Naive thymus-derived CD8-positive, alpha-beta T cell (primary cell): ENCODE results near the gene CHMP4A. TPM values are rescaled to one million over a fixed set of nuclear protein-coding genes. Genes with fewer than 3 reads are reported as not detected.

ENCODE experiments used
- ATAC-seq, 2 donors: fragments of 150-1000 bp; cut with Tn5 transposase in 1 of 2; sonication (Bioruptor Pico), chemical (Tn5 transposase) in 1 of 2; 1 replicate in 1 of 2; 2 replicates in 1 of 2; pipeline ENCODE4 v1.10.0; 2021; ENCODE audit warnings: mild to moderate bottlenecking in 2 of 2, moderate library complexity in 2 of 2
- POLR2A ChIA-PET: fragments of 350-600 bp; sonication (Branson Sonifier 250); formaldehyde crosslinking; loops from one replicate; lab custom pipeline; 2021; ENCODE audit warnings: antibody characterized with exemption; lab: Charles Lee
- DNase-seq, 10 donors: peaks; one replicate each; pipeline versions ENCODE4 v3.0.0 to v3.0.0-alpha.2; 2020 to 2022
- H3K27ac Mint-ChIP-seq, 10 donors: one replicate each; pipeline ENCODE4 v1.8.0; 2020 to 2022; ENCODE audit warnings: mild to moderate bottlenecking in 10 of 10, mixed read lengths in 10 of 10, moderate library complexity in 4 of 10, inconsistent platforms in 1 of 10
- H3K27me3 Mint-ChIP-seq, 5 donors: one replicate each; pipeline ENCODE4 v1.8.0; 2021 to 2022; ENCODE audit warnings: mixed read lengths in 5 of 5
- H3K36me3 Mint-ChIP-seq, 3 donors: one replicate each; pipeline ENCODE4 v1.8.0; 2020 to 2022; ENCODE audit warnings: mixed read lengths in 3 of 3, mild to moderate bottlenecking in 2 of 3, inconsistent platforms in 1 of 3
- H3K4me1 Mint-ChIP-seq, 4 donors: one replicate each; pipeline ENCODE4 v1.8.0; 2021 to 2022; ENCODE audit warnings: mixed read lengths in 4 of 4
- H3K4me3 Mint-ChIP-seq, 10 donors: one replicate each; pipeline ENCODE4 v1.8.0; 2020 to 2022; ENCODE audit warnings: mild to moderate bottlenecking in 10 of 10, mixed read lengths in 10 of 10, moderate library complexity in 6 of 10, inconsistent platforms in 1 of 10
- H3K9me3 Mint-ChIP-seq, 9 donors: one replicate each; pipeline ENCODE4 v1.8.0; 2020 to 2022; ENCODE audit warnings: mixed read lengths in 9 of 9, mild to moderate bottlenecking in 3 of 9, inconsistent platforms in 1 of 9, moderate library complexity in 1 of 9
- polyA plus RNA-seq, 3 donors: library from polyadenylated mRNA; unstranded; fragments of 300-500 nt; fragmentation: Illumina TruSeq; gene quantifications; one replicate each; pipeline ENCODE4 v1.2.3, GENCODE V29; 2021
- total RNA-seq, 8 experiments: library from RNA in 2 of 8; stranded (reverse) in 2 of 8; gene quantifications; one replicate each; pipeline ENCODE4 v1.2.3 and lab custom pipeline; 2021 to 2026

The CHMP4A gene
- total and polyA plus RNA-seq, 5 experiments from 2014 or later: 99.4 to 144 (median 133) TPM

DNA sequence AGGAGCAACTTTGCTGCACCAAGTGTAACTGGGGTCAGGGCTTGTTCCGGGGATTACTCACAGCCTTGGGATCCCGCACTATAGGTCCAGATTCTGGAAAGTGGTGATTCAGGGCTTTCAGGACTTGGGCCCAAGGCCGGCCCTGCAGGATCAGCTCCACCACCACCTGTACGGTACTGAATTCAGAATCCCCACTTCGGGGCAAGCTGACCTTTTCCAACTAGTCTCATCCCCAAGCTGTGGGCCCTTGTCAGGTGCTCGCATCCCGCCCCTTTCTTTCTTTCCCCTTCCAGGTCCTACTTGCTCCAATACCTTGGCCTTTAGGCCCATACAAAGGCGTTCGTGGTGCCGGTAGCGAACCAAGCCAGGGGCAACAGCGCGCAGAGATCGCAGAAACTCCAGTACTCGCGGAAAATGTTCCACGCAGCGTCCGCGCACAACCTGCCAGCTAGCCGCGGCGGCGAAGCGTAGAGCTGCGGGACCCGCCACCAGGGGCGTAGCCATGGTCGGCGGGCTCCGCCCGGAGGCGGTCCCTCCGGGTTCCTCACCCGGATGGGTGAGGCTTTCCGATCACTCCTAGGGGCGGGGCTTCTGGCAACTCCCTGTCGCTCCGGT, 28.6 kb upstream of the CHMP4A start:
- no peaks in the 10 kb centered on the region for H3K9me3 Mint-ChIP-seq
- peak overlapping the region; percentile 83 to 99 (median 97) for H3K4me3 Mint-ChIP-seq
- H3K36me3 Mint-ChIP-seq: peaks cover 3 to 48% (median 10%) of the 10 kb centered on the region in 3 donors
- peaks cover 32 to 76% (median 65%) of the 10 kb centered on the region in 4 donors for H3K4me1 Mint-ChIP-seq
- POLR2A ChIA-PET: interaction anchor here (0.7 to 3.9 kb wide), 26 partner anchors 10 to 940 kb away, joined by 3 to 73 read pairs (median 12); partner anchors contain the start of genes CBLN3, CHMP4A, CIDEB and DCAF11
- peak overlapping the region; percentile 96 to 100 (median 100) for H3K27ac Mint-ChIP-seq
- DNase-seq: peak in 9 of 10 donors; percentile 89 to 97 (median 92)
- H3K27me3 Mint-ChIP-seq: no peaks in the 10 kb centered on the region
- peak; percentile 83 to 84 for ATAC-seq

DNA sequence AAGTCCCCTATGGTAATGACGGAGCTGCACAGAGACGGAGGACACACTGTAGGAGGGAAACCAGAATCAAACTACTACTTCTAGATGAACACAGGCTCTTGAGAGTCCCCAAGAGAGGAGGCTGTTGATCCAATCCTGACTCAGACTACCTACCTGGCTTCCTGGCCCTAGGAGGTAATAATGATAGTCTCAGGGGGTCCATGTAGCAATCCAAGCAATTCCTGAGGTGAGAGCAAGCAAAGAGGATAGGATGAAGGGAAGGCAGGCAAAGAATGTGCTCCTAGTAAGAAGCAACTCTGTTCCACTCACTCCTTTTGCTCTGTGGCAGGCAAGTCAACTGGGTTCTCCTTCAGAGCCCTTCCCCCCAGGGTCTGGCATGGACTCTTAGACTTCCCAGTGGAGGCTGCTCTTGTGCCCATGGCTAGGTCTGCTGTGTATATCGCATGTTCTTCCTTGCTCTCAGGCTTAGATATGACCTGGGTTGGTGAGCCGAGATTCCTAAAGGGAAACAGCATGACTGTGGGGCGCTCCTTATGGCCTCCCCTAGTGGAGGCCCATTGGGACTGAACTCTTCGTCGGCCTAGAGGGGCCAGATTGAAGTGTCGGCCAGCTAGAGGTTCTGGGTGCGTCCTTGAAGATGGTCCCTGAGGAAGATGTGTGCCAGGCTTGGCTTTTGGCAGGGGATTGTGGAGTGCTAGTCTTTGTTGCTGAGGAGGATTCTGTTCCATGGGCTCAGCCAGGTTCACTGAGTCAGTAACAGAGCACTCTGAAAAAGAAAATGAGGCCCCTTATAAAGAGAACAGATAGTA, 27.0 kb upstream of the CHMP4A start:
- peak overlapping the region in 9 of 10 donors; percentile 37 to 96 (median 80) for H3K27ac Mint-ChIP-seq

DNA sequence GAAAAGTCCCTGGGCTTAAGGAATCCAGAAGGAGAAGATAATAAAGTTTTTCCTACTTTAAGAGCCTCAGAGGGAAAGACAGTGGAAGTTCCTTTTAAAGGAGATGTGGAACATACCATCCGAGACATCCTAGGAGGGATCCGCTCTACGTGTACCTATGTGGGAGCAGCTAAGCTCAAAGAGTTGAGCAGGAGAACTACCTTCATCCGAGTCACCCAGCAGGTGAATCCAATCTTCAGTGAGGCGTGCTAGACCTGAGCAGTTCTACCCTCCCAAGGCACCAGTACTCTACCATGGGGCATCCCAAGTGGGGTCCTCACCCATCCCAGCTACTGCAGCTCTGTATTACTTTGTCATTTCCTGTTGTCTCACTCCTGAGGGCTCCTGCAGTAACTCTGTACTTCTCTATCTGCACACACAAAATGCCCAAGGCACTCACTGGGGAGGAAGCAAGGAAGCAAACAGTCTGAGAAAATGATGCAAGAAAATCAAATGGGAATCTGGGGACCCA, 25.3 kb upstream of the CHMP4A start:
- peak overlapping the region in 7 of 10 donors; percentile 2 to 83 (median 41) for H3K4me3 Mint-ChIP-seq
- H3K27ac Mint-ChIP-seq: peak overlapping the region in 9 of 10 donors; percentile 41 to 89 (median 66)
- no peak for ATAC-seq
- no peak for DNase-seq
- H3K9me3 Mint-ChIP-seq: no peaks in the 10 kb centered on the region
- POLR2A ChIA-PET: interaction anchor here (0.7 to 1.2 kb wide), 6 partner anchors 23 to 192 kb away, joined by 3 to 7 read pairs (median 3); partner anchors contain the start of genes CHMP4A, KHNYN, MDP1 and TSSK4
- H3K27me3 Mint-ChIP-seq: no peaks in the 10 kb centered on the region
- H3K4me1 Mint-ChIP-seq: peaks cover 40 to 89% (median 85%) of the 10 kb centered on the region in 4 donors
- peaks cover 10 to 70% (median 18%) of the 10 kb centered on the region in 3 donors for H3K36me3 Mint-ChIP-seq

More for the DNA sequence above, 27.0 kb upstream of the CHMP4A start:
- H3K9me3 Mint-ChIP-seq: no peaks in the 10 kb centered on the region
- peaks cover 42 to 80% (median 77%) of the 10 kb centered on the region in 4 donors for H3K4me1 Mint-ChIP-seq
- ATAC-seq (no peak), DNase-seq (no peak)
- peaks cover 10 to 64% (median 16%) of the 10 kb centered on the region in 3 donors for H3K36me3 Mint-ChIP-seq
- H3K27me3 Mint-ChIP-seq: no peaks in the 10 kb centered on the region
- POLR2A ChIA-PET: interaction anchor here (1.0 to 3.8 kb wide), 7 partner anchors 8 to 630 kb away, joined by 3 to 73 read pairs (median 33); partner anchors contain the start of genes CBLN3, CHMP4A, GMPR2 and KHNYN
- H3K4me3 Mint-ChIP-seq: peak overlapping the region; percentile 69 to 99 (median 96)

DNA sequence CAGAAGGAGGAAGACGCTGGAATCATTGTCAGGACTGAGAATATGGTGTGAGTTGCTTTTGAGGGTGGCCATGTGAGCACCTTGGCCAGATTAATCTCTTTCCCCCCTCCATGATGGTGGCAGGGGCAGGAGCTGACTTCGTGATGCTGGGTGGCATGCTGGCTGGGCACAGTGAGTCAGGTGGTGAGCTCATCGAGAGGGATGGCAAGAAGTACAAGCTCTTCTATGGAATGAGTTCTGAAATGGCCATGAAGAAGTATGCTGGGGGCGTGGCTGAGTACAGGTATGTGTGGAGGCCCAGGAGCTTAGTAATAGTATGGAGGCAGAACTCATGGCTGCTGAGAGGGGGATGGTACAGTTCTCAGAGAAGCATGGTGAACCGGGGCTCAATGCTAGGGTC, 24.8 kb upstream of the CHMP4A start:
- Mint-ChIP-seq H3K9me3 (no peaks in the 10 kb centered on the region), H3K36me3 (peaks cover 10 to 70% (median 18%) of the 10 kb centered on the region in 3 donors), H3K27me3 (no peaks in the 10 kb centered on the region), H3K4me1 (peaks cover 41 to 89% (median 84%) of the 10 kb centered on the region in 4 donors), H3K4me3 (peak overlapping the region in 4 of 10 donors; percentile 2 to 20 (median 5)), H3K27ac (peak overlapping the region in 8 of 10 donors; percentile 32 to 89 (median 45))
- POLR2A ChIA-PET: interaction anchor here (0.6 to 1.2 kb wide), 5 partner anchors 15 to 192 kb away, joined by 3 to 7 read pairs (median 3); partner anchors contain the start of genes CHMP4A and KHNYN
- DNase-seq (no peak), ATAC-seq (no peak)

DNA sequence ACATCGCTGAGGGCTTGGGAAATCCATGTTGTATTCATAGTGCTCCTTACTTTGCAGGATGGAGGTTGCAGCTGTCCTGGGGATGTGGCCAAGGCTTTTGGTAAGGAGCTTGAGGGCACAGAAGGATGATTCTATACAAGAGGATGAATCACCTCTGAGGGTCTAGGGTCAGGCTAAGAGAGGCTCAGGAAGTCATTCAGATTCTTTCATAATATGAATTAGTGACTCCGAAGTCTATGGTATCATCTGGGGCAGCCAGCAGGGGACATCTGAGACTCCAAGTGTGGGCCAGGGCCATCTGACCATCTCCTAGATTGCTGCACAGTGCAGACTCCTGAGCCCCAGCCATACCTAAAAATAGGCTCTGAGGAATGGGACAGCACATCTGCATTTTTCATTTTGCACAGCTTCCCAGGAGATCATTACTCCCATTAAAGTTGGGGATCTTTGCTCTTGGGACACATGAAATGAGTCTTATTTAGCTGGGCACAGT, 24.2 kb upstream of the CHMP4A start:
- Mint-ChIP-seq H3K4me3 (peak overlapping the region in 2 of 10 donors; percentile 2 to 20), H3K36me3 (peaks cover 10 to 70% (median 18%) of the 10 kb centered on the region in 3 donors), H3K9me3 (no peaks in the 10 kb centered on the region), H3K27ac (peak overlapping the region in 5 of 10 donors; percentile 41 to 84 (median 49)), H3K27me3 (no peaks in the 10 kb centered on the region), H3K4me1 (peaks cover 39 to 88% (median 82%) of the 10 kb centered on the region in 4 donors)
- DNase-seq: no peak
- no peak for ATAC-seq
- POLR2A ChIA-PET: interaction anchor here (0.6 to 1.2 kb wide), 3 partner anchors 15 to 33 kb away, joined by 3 to 7 read pairs (median 3); partner anchors contain the start of gene CHMP4A

DNA sequence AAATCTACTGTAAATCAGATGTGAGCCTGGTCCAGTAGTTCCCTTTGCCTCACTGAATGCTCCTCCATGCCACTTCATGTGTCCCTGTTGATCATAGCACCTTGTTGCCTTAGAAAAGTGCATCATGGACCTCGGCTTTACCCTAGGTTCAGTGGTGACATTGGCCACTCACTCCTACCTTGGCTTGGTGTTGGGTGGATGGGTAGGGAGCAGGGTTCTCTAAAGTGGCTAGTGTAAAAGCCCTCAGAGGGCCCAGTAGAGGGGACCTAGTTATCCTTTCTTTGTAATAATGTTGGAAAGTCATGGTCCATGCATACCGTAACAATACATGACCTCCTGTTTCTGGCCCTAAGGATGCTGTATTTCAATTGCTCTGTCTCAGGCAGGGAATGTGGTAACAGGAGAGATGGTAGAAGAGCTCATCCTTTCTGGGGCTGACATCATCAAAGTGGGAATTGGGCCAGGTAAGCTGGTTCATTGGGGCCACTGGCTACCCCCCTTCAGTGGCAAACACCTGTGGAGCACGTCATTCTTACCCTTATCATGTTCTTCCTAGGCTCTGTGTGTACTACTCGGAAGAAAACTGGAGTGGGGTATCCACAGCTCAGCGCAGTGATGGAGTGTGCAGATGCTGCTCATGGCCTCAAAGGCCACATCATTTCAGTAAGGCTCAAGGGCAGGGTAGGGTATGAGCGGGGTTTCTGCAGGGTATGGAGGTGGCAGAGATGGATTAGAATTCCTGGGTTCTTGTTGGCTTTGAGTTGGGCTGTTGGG, 23.6 kb upstream of the CHMP4A start:
- Mint-ChIP-seq H3K4me3 (peak overlapping the region in 2 of 10 donors; percentile 16 to 17), H3K9me3 (no peaks in the 10 kb centered on the region), H3K4me1 (peaks cover 37 to 83% (median 78%) of the 10 kb centered on the region in 4 donors), H3K27ac (peak overlapping the region in 6 of 10 donors; percentile 38 to 84 (median 50)), H3K36me3 (peaks cover 10 to 64% (median 18%) of the 10 kb centered on the region in 3 donors), H3K27me3 (no peaks in the 10 kb centered on the region)
- DNase-seq (no peak), ATAC-seq (no peak)
- POLR2A ChIA-PET: no interaction called here

DNA sequence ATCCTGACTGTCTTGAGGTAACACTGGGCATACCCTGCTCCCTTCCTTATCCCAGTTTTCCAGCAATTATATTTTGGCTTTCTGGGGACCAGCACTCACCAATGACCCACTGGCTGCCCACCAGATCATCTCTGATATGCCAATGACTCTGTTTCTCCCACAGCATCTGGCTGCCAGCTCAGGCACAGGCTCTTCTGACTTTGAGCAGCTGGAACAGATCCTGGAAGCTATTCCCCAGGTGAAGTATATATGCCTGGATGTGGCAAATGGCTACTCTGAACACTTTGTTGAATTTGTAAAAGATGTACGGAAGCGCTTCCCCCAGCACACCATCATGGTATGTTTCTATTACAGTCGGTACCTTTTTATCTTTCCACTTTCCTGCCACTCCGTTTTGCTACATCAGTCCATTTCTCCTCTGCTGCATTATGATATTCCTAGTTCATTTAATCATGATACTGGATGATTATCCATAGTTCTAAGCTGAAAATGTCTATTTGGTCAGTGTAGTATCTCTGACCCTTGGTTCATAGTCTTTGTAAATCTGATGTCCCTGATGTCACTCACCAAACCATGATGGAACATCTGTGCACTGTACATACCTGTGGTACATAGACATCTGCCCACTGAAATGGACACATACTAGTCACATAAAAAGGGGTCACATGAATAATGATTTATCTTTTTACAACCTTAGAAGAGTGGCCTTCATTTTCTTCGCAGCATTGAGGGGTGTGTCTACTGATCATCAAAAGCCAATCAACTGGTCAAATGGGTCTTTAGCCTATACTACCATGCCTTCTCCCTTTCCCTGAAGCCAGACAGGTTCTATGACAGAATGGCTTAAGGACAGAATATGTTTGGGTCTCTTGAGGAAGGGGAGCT, 22.8 kb upstream of the CHMP4A start:
- peak overlapping the region in 3 of 10 donors; percentile 1 to 35 (median 33) for H3K4me3 Mint-ChIP-seq
- H3K36me3 Mint-ChIP-seq: peaks cover 10 to 63% (median 18%) of the 10 kb centered on the region in 3 donors
- DNase-seq (no peak), ATAC-seq (no peak)
- H3K27me3 Mint-ChIP-seq: no peaks in the 10 kb centered on the region
- no peaks in the 10 kb centered on the region for H3K9me3 Mint-ChIP-seq
- peaks cover 37 to 83% (median 80%) of the 10 kb centered on the region in 4 donors for H3K4me1 Mint-ChIP-seq
- POLR2A ChIA-PET: interaction anchor here (0.5 to 5.4 kb wide), 5 partner anchors 23 to 47 kb away, joined by 3 to 50 read pairs (median 3); partner anchors contain the start of genes CHMP4A, IPO4, MDP1 and RABGGTA
- H3K27ac Mint-ChIP-seq: peak overlapping the region; percentile 32 to 84 (median 72)

DNA sequence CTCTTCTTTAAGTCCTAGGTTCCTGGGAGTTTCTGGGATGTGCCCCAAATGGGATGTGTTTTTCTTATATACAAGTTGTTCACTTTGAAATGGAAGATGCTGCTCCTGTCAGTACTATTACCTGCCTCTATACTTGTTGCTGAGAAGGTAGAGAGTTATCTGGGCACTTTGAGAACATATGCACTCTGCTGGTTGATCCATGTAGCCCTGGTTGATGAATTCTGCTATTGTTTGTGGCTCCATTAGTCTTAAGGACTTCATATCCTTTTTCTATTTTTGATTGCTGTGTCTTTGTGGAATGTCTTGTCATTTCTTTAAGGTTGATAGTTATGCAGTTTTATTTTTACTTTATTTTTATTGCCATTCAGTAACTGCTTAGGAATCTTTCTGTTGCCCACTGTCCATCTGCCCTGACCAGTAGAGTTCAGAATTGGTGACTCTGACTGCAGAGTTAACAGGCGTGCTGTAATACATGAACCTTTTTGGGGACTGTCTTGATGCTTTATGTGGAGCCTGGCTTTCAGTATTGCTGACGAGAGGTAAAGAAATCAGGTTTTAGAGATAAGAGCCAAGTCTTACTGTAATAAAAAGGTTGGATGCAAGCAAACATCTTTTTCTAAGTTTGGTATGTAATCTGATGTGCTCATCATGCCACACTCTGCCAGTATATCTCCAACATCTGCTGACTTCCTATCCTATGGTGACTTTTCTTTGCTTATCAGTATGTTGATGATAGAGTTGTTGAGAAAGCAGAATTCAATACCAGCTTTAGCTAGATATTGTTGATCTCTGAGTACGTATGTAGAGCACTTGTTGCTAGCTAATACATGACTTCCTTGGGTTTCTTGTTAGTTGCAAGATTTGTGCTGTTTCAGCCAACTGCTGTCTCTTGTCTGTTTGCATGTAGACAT, 21.1 kb upstream of the CHMP4A start:
- peaks cover 29 to 73% (median 68%) of the 10 kb centered on the region in 4 donors for H3K4me1 Mint-ChIP-seq
- POLR2A ChIA-PET: interaction anchor here (0.5 to 5.4 kb wide), 7 partner anchors 8 to 65 kb away, joined by 3 to 53 read pairs (median 7); partner anchors contain the start of genes CHMP4A, IPO4, MDP1 and RABGGTA
- peak overlapping the region; percentile 3 to 96 (median 60) for H3K27ac Mint-ChIP-seq
- peaks cover 10 to 46% (median 18%) of the 10 kb centered on the region in 3 donors for H3K36me3 Mint-ChIP-seq
- H3K27me3 Mint-ChIP-seq: no peaks in the 10 kb centered on the region
- no peaks in the 10 kb centered on the region for H3K9me3 Mint-ChIP-seq
- no peak for ATAC-seq
- H3K4me3 Mint-ChIP-seq: peak overlapping the region in 8 of 10 donors; percentile 13 to 99 (median 91)
- no peak for DNase-seq

DNA sequence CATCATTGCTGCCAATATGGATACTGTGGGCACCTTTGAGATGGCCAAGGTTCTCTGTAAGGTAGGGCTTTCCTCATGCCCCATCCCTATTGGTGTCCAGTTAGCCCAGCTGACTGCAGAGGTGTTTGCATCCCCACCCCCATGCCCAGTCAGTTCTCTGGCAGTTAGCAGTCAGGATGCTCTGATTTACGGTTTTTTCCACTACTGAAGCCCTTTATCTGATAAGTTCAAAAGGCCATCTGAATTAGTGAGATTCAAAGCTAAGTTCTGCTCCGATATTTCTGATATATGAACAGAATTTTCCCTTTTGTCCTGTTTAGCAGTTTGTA, 20.2 kb upstream of the CHMP4A start:
- no peak for ATAC-seq
- Mint-ChIP-seq H3K27me3 (no peaks in the 10 kb centered on the region), H3K27ac (peak overlapping the region; percentile 3 to 99 (median 95)), H3K9me3 (no peaks in the 10 kb centered on the region), H3K4me1 (peaks cover 24 to 69% (median 64%) of the 10 kb centered on the region in 4 donors), H3K36me3 (peaks cover 10 to 40% (median 18%) of the 10 kb centered on the region in 3 donors), H3K4me3 (peak overlapping the region; percentile 87 to 100 (median 98))
- no peak for DNase-seq
- POLR2A ChIA-PET: interaction anchor here (0.6 to 5.4 kb wide), 5 partner anchors 9 to 68 kb away, joined by 3 to 53 read pairs (median 7); partner anchors contain the start of genes CHMP4A, MDP1, RABGGTA and TINF2
